ENCODE measurements around the gene KCNMA1. TPM values are rescaled to one million over a fixed set of nuclear protein-coding genes. Genes with fewer than 3 reads are reported as not detected.

Gene KCNMA1
- total RNA-seq, 1 donor from 2014 or later, result 15.8 TPM

GRCh38 chr10:77226853-77227565 is 410.6 kb downstream of the KCNMA1 start:
- no peak for FAIRE-seq

DNA sequence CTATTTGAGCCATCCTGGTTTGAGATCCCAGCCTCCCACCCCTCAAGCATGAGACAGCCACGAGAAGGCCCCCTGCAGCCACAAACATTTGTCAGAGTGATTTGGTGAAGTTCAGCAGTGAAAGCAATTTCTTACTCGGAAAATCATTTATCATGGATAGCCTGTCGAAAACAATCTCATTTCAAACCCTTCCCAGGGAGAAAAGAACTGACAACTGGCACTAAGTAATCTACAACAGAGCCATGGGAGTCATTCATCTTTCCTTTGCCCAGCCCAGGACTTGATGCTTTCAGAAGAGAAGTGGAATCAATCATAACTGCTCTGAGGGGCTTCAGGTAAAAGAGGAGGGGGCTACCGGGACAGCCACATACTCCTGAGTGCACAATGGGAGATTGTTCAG is 411.2 kb downstream of the KCNMA1 start:
- no peak for TF ChIP-seq CTCF (IDR thresholded peaks at IDR 0.05; ENCODE audit: insufficient read depth, low read length, severe bottlenecking)
- FAIRE-seq, result no peak

More at GRCh38 chr10:77226853-77227565, 410.6 kb downstream of the KCNMA1 start:
- H3K36me3 ChIP-seq (ENCODE audit: control insufficient read depth, insufficient read depth, low read length), result no peaks in the 10 kb centered on the region
- no peaks in the 10 kb centered on the region for H3K27me3 ChIP-seq (ENCODE audit: control insufficient read depth, insufficient read depth, low read length)
- no peak for TF ChIP-seq CTCF (IDR thresholded peaks at IDR 0.05; ENCODE audit: insufficient read depth, low read length, severe bottlenecking)
- DNase-seq (ENCODE audit: low read depth), result no peak
- H3K4me3 ChIP-seq (ENCODE audit: low read depth, low read length), result no peak overlapping the region

DNA sequence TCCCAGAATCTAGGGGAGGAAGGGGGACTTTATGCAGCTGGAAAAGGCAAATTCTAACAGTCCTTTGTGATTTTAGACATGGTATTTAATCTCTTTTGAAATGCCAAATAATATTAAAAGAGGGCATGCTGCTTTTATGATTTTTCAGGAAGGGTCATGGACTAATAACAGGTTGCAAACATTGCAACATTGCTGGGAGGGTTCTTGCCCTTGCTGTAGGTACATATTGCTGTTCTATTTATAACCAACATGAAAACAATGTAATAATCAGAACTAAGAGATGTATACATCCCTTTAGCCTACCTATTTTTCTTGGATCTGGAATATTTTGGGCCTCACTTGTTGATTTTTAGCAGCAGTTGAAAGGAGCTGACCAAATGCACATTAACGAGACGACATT is 411.6 kb downstream of the KCNMA1 start:
- H3K4me3 ChIP-seq (ENCODE audit: low read depth, low read length), result no peak overlapping the region
- FAIRE-seq, result no peak

More for the DNA sequence above, 411.2 kb downstream of the KCNMA1 start:
- no peaks in the 10 kb centered on the region for H3K27me3 ChIP-seq (ENCODE audit: control insufficient read depth, insufficient read depth, low read length)
- no peaks in the 10 kb centered on the region for H3K36me3 ChIP-seq (ENCODE audit: control insufficient read depth, insufficient read depth, low read length)
- DNase-seq (ENCODE audit: low read depth), result no peak
- H3K4me3 ChIP-seq (ENCODE audit: low read depth, low read length), result no peak overlapping the region

DNA sequence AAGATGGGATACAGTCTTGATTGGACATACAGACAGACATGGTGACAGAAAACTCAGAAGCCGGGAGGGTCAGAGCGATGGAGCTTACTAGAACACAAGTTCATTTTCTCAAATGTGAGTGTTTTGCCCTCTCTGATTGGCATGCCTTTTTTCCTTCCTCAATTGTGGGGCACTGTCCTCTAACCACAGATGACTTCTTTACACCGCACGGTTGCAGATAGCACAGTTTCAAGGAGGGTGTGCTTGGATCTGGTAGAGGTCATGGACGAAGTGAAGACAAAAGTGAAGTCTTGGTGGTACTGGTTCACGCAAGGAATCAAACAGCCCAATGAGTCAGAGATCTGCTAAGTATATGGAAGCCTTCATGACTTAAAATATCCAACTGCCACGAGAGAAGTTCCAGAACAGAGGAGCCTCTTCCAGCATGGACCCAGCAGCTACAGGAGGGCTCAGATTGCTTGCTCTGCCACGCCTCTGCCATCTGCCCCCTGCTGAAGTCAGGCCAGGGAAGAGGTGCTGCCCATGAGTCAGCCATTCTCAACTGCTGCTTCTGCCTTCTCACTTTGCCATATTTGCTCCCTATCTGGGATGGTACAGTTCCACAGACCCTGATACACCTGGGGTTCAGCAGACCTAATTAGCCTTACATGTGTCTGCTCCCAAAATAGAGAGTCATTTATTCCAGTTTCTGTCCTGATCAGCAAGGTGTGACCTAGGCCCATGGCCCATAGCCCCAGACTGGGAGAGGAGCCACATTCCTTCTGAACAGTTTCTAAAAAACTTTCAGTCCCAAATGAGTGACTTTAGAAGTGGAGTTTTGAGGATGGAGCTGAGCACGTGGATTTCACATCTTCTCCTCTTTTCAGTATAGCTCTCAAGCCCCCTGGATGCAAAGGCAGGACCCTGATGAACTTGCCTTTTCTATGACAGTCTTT is 413.8 kb downstream of the KCNMA1 start:
- DNase-seq (ENCODE audit: low read depth) (no peak), FAIRE-seq (peak; percentile 7)
- Histone ChIP-seq H3K36me3 (ENCODE audit: control insufficient read depth, insufficient read depth, low read length) (no peaks in the 10 kb centered on the region), H3K27me3 (ENCODE audit: control insufficient read depth, insufficient read depth, low read length) (no peaks in the 10 kb centered on the region), H3K4me3 (ENCODE audit: low read depth, low read length) (no peak overlapping the region)
- no peak for TF ChIP-seq CTCF (IDR thresholded peaks at IDR 0.05; ENCODE audit: insufficient read depth, low read length, severe bottlenecking)

More for the DNA sequence above, 411.6 kb downstream of the KCNMA1 start:
- DNase-seq (ENCODE audit: low read depth), result no peak
- H3K36me3 ChIP-seq (ENCODE audit: control insufficient read depth, insufficient read depth, low read length), result no peaks in the 10 kb centered on the region
- TF ChIP-seq CTCF (IDR thresholded peaks at IDR 0.05; ENCODE audit: insufficient read depth, low read length, severe bottlenecking), result no peak
- no peaks in the 10 kb centered on the region for H3K27me3 ChIP-seq (ENCODE audit: control insufficient read depth, insufficient read depth, low read length)

- H3K27me3 ChIP-seq (ENCODE audit: control insufficient read depth, insufficient read depth, low read length), result no peaks in the 10 kb centered on the region
- no peak overlapping the region for H3K4me3 ChIP-seq (ENCODE audit: low read depth, low read length)
- TF ChIP-seq CTCF (IDR thresholded peaks at IDR 0.05; ENCODE audit: insufficient read depth, low read length, severe bottlenecking), result no peak
- H3K36me3 ChIP-seq (ENCODE audit: control insufficient read depth, insufficient read depth, low read length), result no peaks in the 10 kb centered on the region
- no peak for FAIRE-seq
- DNase-seq (ENCODE audit: low read depth), result no peak
Measured at GRCh38 chr10:77220150-77220549, 417.5 kb downstream of the KCNMA1 start.

All from bronchial epithelial cell (primary cell).